ENCODE results near the gene ANK3. TPM values are rescaled to one million over a fixed set of nuclear protein-coding genes. Genes with fewer than 3 reads are reported as not detected.

Gene ANK3
- total and polyA plus RNA-seq, 2 donors from 2014 or later = 38.2 to 214 TPM

- H3K36me3 ChIP-seq (ENCODE audit: control insufficient read depth in 2 of 3, insufficient read depth in 3 of 3, low read length in 3 of 3) = peaks cover 0 to 23% (median 0%) of the 10 kb centered on the region in 3 donors
- intact Hi-C loops (cut with DNase I) = no loop called here
- FAIRE-seq = no peak
Observed at GRCh38 chr10:60098677-60099601, 290.7 kb downstream of the ANK3 start.

GRCh38 chr10:60096761-60097513 is 292.7 kb downstream of the ANK3 start:
- DNase-seq (no peak), FAIRE-seq (no peak)
- Histone ChIP-seq H3K9ac (ENCODE audit: low read length in 3 of 3) (no peak overlapping the region), H3K9me3 (ENCODE audit: control insufficient read depth in 2 of 3, insufficient read depth in 1 of 3, low read length in 3 of 3) (no peaks in the 10 kb centered on the region), H3K36me3 (ENCODE audit: control insufficient read depth in 2 of 3, insufficient read depth in 3 of 3, low read length in 3 of 3) (peaks cover 0 to 5% (median 0%) of the 10 kb centered on the region in 3 donors), H3K27me3 (ENCODE audit: control insufficient read depth, insufficient read depth, low read length) (no peaks in the 10 kb centered on the region), H3K4me3 (ENCODE audit: low read length in 3 of 3) (no peak overlapping the region), H3K27ac (ENCODE audit: low read depth in 2 of 2, low read length in 2 of 2) (no peak overlapping the region), H3K4me1 (ENCODE audit: control insufficient read depth in 2 of 3, insufficient read depth in 2 of 3, low read depth in 1 of 3, low read length in 3 of 3) (peaks cover 0 to 11% (median 3%) of the 10 kb centered on the region in 3 donors)
- TF ChIP-seq CTCF (IDR thresholded peaks at IDR 0.05; ENCODE audit: borderline replicate concordance, extremely low read depth, insufficient read depth) = no peak
- intact Hi-C loops (cut with DNase I) = no loop called here

More at GRCh38 chr10:60098677-60099601, 290.7 kb downstream of the ANK3 start:
- no peak for DNase-seq
- no peaks in the 10 kb centered on the region for H3K27me3 ChIP-seq (ENCODE audit: control insufficient read depth, insufficient read depth, low read length)
- H3K9me3 ChIP-seq (ENCODE audit: control insufficient read depth in 2 of 3, insufficient read depth in 1 of 3, low read length in 3 of 3) = no peaks in the 10 kb centered on the region
- TF ChIP-seq CTCF (IDR thresholded peaks at IDR 0.05; ENCODE audit: borderline replicate concordance, extremely low read depth, insufficient read depth) = peak; percentile 12
- no peak overlapping the region for H3K4me3 ChIP-seq (ENCODE audit: low read length in 3 of 3)
- no peak overlapping the region for H3K9ac ChIP-seq (ENCODE audit: low read length in 3 of 3)
- peaks cover 0 to 11% (median 3%) of the 10 kb centered on the region in 3 donors for H3K4me1 ChIP-seq (ENCODE audit: control insufficient read depth in 2 of 3, insufficient read depth in 2 of 3, low read depth in 1 of 3, low read length in 3 of 3)
- H3K27ac ChIP-seq (ENCODE audit: low read depth in 2 of 2, low read length in 2 of 2) = no peak overlapping the region

GRCh38 chr10:60093317-60093716 is 296.4 kb downstream of the ANK3 start:
- Histone ChIP-seq H3K27me3 (ENCODE audit: control insufficient read depth, insufficient read depth, low read length) (no peaks in the 10 kb centered on the region), H3K4me3 (ENCODE audit: low read length in 3 of 3) (no peak overlapping the region), H3K9me3 (ENCODE audit: control insufficient read depth in 2 of 3, insufficient read depth in 1 of 3, low read length in 3 of 3) (no peaks in the 10 kb centered on the region), H3K9ac (ENCODE audit: low read length in 3 of 3) (no peak overlapping the region), H3K27ac (ENCODE audit: low read depth in 2 of 2, low read length in 2 of 2) (no peak overlapping the region), H3K4me1 (ENCODE audit: control insufficient read depth in 2 of 3, insufficient read depth in 2 of 3, low read depth in 1 of 3, low read length in 3 of 3) (peaks cover 0 to 6% (median 3%) of the 10 kb centered on the region in 3 donors), H3K36me3 (ENCODE audit: control insufficient read depth in 2 of 3, insufficient read depth in 3 of 3, low read length in 3 of 3) (no peaks in the 10 kb centered on the region)
- intact Hi-C loops (cut with DNase I) = no loop called here
- no peak for FAIRE-seq
- no peak for DNase-seq
- TF ChIP-seq CTCF (IDR thresholded peaks at IDR 0.05; ENCODE audit: borderline replicate concordance, extremely low read depth, insufficient read depth) = no peak

Measured in kidney (tissue), 14 donors.